ENCODE measurements around the gene SYTL1. TPM values are rescaled to one million over a fixed set of nuclear protein-coding genes. Genes with fewer than 3 reads are reported as not detected.

SYTL1 gene, protein sequence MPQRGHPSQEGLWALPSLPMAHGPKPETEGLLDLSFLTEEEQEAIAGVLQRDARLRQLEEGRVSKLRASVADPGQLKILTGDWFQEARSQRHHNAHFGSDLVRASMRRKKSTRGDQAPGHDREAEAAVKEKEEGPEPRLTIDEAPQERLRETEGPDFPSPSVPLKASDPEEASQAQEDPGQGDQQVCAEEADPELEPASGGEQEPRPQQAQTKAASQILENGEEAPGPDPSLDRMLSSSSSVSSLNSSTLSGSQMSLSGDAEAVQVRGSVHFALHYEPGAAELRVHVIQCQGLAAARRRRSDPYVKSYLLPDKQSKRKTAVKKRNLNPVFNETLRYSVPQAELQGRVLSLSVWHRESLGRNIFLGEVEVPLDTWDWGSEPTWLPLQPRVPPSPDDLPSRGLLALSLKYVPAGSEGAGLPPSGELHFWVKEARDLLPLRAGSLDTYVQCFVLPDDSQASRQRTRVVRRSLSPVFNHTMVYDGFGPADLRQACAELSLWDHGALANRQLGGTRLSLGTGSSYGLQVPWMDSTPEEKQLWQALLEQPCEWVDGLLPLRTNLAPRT
- total RNA-seq (10 to 100 TPM; 21.9 to 24.2 TPM), polyA plus RNA-seq (124 TPM)

GRCh38 chr1:27341525-27342252, at the start of gene SYTL1:
Gene SYTL1, plus strand, starts transcription at chr1:27342022. Its CDS starts 3,313 bp downstream, at chr1:27345335.
- Histone ChIP-seq H3K36me3 (ENCODE audit: insufficient read depth, low read length) (peaks cover 6% of the 10 kb centered on the region), H3K27ac (ENCODE audit: low read depth, low read length) (peak within 1 kb of the TSS; percentile 85), H3K4me3 (ENCODE audit: low read length) (peak within 1 kb of the TSS; percentile 100), H3K27me3 (ENCODE audit: insufficient read depth, low read length, poor library complexity, severe bottlenecking) (no peaks in the 10 kb centered on the region), H3K4me1 (ENCODE audit: insufficient read depth, low read length) (peaks cover 35% of the 10 kb centered on the region), H3K9me3 (ENCODE audit: low read length) (no peaks in the 10 kb centered on the region)
- H3K4me3 Mint-ChIP-seq = peak within 1 kb of the TSS; percentile 92 to 100 (median 96)
- CTCF ChIA-PET = interaction anchor here (0.6 to 9.4 kb wide), 11 partner anchors 9 to 267 kb away, joined by 3 to 115 read pairs (median 4); partner anchors contain the start of genes MAP3K6 and TMEM222
- peaks cover under 1 to 41% (median 4%) of the 10 kb centered on the region in 3 donors for H3K36me3 Mint-ChIP-seq
- H3K9me3 Mint-ChIP-seq = no peaks in the 10 kb centered on the region
- POLR2A ChIA-PET = interaction anchor here (0.5 to 3.8 kb wide), 5 partner anchors 10 to 384 kb away, joined by 3 to 25 read pairs (median 8); partner anchors contain the start of gene FAM76A
- DNase-seq = peak; percentile 55 to 80 (median 68)
- peaks cover 39 to 70% (median 54%) of the 10 kb centered on the region in 3 donors for H3K4me1 Mint-ChIP-seq
- H3K27me3 Mint-ChIP-seq = no peaks in the 10 kb centered on the region
- H3K27ac Mint-ChIP-seq = peak within 1 kb of the TSS; percentile 90 to 99 (median 96)

GRCh38 chr1:27292106-27292505, 49.7 kb upstream of the SYTL1 start:
- no peak overlapping the region for H3K4me3 ChIP-seq (ENCODE audit: low read length)
- CTCF ChIA-PET = interaction anchor here (1.1 to 13.0 kb wide), 2 partner anchors 9 to 95 kb away, joined by 3 to 205 read pairs; partner anchors contain the start of genes CD164L2 and GPR3
- no peak overlapping the region for H3K27ac Mint-ChIP-seq
- POLR2A ChIA-PET = no interaction called here
- H3K27me3 ChIP-seq (ENCODE audit: insufficient read depth, low read length, poor library complexity, severe bottlenecking) = no peaks in the 10 kb centered on the region
- H3K9me3 Mint-ChIP-seq = no peaks in the 10 kb centered on the region
- no peaks in the 10 kb centered on the region for H3K9me3 ChIP-seq (ENCODE audit: low read length)
- H3K36me3 ChIP-seq (ENCODE audit: insufficient read depth, low read length) = peaks cover 16% of the 10 kb centered on the region
- DNase-seq = no peak
- no peaks in the 10 kb centered on the region for H3K4me1 ChIP-seq (ENCODE audit: insufficient read depth, low read length)
- H3K4me3 Mint-ChIP-seq = no peak overlapping the region
- peaks cover 4 to 77% (median 14%) of the 10 kb centered on the region in 3 donors for H3K36me3 Mint-ChIP-seq
- no peaks in the 10 kb centered on the region for H3K27me3 Mint-ChIP-seq
- H3K4me1 Mint-ChIP-seq = peaks cover 0 to 4% (median 4%) of the 10 kb centered on the region in 3 donors
- no peak overlapping the region for H3K27ac ChIP-seq (ENCODE audit: low read depth, low read length)

- H3K4me3 Mint-ChIP-seq = no peak overlapping the region
- H3K36me3 ChIP-seq (ENCODE audit: insufficient read depth, low read length) = peaks cover 23% of the 10 kb centered on the region
- no peaks in the 10 kb centered on the region for H3K9me3 Mint-ChIP-seq
- ChIA-PET CTCF (interaction anchor here (0.8 to 13.6 kb wide), 7 partner anchors 8 to 313 kb away, joined by 3 to 283 read pairs (median 4); partner anchors contain the start of genes CD164L2 and GPR3), POLR2A (no interaction called here)
- H3K27ac ChIP-seq (ENCODE audit: low read depth, low read length) = no peak overlapping the region
- no peaks in the 10 kb centered on the region for H3K4me1 ChIP-seq (ENCODE audit: insufficient read depth, low read length)
- H3K4me3 ChIP-seq (ENCODE audit: low read length) = no peak overlapping the region
- no peak for DNase-seq
- no peaks in the 10 kb centered on the region for H3K9me3 ChIP-seq (ENCODE audit: low read length)
- H3K4me1 Mint-ChIP-seq = peaks cover 0 to 4% (median 4%) of the 10 kb centered on the region in 3 donors
- H3K36me3 Mint-ChIP-seq = peaks cover 4 to 84% (median 13%) of the 10 kb centered on the region in 3 donors
- H3K27me3 Mint-ChIP-seq = no peaks in the 10 kb centered on the region
- H3K27me3 ChIP-seq (ENCODE audit: insufficient read depth, low read length, poor library complexity, severe bottlenecking) = no peaks in the 10 kb centered on the region
- H3K27ac Mint-ChIP-seq = peak overlapping the region in 2 of 8 donors; percentile 2 to 9
These were observed 47.9 kb upstream of the SYTL1 start for GRCh38 chr1:27293915-27294314.

GRCh38 chr1:27296773-27297291, 45.0 kb upstream of the SYTL1 start:
- Histone ChIP-seq H3K36me3 (ENCODE audit: insufficient read depth, low read length) (peaks cover 22% of the 10 kb centered on the region), H3K9me3 (ENCODE audit: low read length) (no peaks in the 10 kb centered on the region), H3K27me3 (ENCODE audit: insufficient read depth, low read length, poor library complexity, severe bottlenecking) (no peaks in the 10 kb centered on the region), H3K27ac (ENCODE audit: low read depth, low read length) (no peak overlapping the region), H3K4me3 (ENCODE audit: low read length) (no peak overlapping the region), H3K4me1 (ENCODE audit: insufficient read depth, low read length) (no peaks in the 10 kb centered on the region)
- no peak overlapping the region for H3K27ac Mint-ChIP-seq
- CTCF ChIA-PET = interaction anchor here (0.6 to 13.6 kb wide), 40 partner anchors 8 to 373 kb away, joined by 3 to 283 read pairs (median 4); partner anchors contain the start of genes CD164L2 and GPR3
- peaks cover 0 to 6% (median 4%) of the 10 kb centered on the region in 3 donors for H3K4me1 Mint-ChIP-seq
- H3K27me3 Mint-ChIP-seq = no peaks in the 10 kb centered on the region
- no peaks in the 10 kb centered on the region for H3K9me3 Mint-ChIP-seq
- H3K36me3 Mint-ChIP-seq = peaks cover 4 to 87% (median 12%) of the 10 kb centered on the region in 3 donors
- peak; percentile 24 to 75 (median 60) for DNase-seq
- POLR2A ChIA-PET = no interaction called here
- no peak overlapping the region for H3K4me3 Mint-ChIP-seq

DNA sequence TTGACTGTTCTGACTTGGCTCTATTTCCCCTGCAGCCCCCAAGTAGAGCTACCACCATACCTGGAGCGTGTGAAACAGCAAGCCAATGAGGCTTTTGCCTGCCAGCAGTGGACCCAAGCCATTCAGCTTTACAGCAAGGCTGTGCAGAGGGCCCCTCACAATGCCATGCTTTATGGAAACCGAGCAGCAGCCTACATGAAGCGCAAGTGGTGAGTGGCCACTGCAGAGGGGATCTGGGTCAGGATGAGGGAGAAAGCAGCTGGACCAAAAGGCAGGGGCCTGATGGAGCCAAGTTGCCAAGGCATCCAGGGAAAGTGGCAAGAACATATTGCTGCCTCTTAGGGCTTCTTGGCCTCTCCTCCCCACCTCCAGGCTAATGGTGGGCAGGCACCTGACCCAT, 43.9 kb upstream of the SYTL1 start:
- no peak overlapping the region for H3K4me3 Mint-ChIP-seq
- CTCF ChIA-PET = interaction anchor here (0.6 to 13.6 kb wide), 14 partner anchors 10 to 365 kb away, joined by 3 to 283 read pairs (median 6); partner anchors contain the start of genes CD164L2 and GPR3
- H3K4me3 ChIP-seq (ENCODE audit: low read length) = no peak overlapping the region
- no peak overlapping the region for H3K27ac ChIP-seq (ENCODE audit: low read depth, low read length)
- no peaks in the 10 kb centered on the region for H3K9me3 ChIP-seq (ENCODE audit: low read length)
- peak overlapping the region in 1 of 8 donors; percentile 19 for H3K27ac Mint-ChIP-seq
- H3K9me3 Mint-ChIP-seq = no peaks in the 10 kb centered on the region
- no peaks in the 10 kb centered on the region for H3K4me1 ChIP-seq (ENCODE audit: insufficient read depth, low read length)
- no peak for DNase-seq
- H3K36me3 Mint-ChIP-seq = peaks cover 4 to 90% (median 15%) of the 10 kb centered on the region in 3 donors
- H3K27me3 ChIP-seq (ENCODE audit: insufficient read depth, low read length, poor library complexity, severe bottlenecking) = no peaks in the 10 kb centered on the region
- H3K4me1 Mint-ChIP-seq = peaks cover 0 to 6% (median 4%) of the 10 kb centered on the region in 3 donors
- POLR2A ChIA-PET = interaction anchor here (0.9 kb wide), 1 partner anchor 99 kb away, joined by 3 read pairs; no protein-coding TSS in a partner anchor
- H3K36me3 ChIP-seq (ENCODE audit: insufficient read depth, low read length) = peaks cover 22% of the 10 kb centered on the region
- no peaks in the 10 kb centered on the region for H3K27me3 Mint-ChIP-seq

- H3K9me3 Mint-ChIP-seq = no peaks in the 10 kb centered on the region
- ChIA-PET CTCF (interaction anchor here (0.9 to 13.6 kb wide), 14 partner anchors 9 to 364 kb away, joined by 3 to 283 read pairs (median 6); partner anchors contain the start of genes CD164L2 and GPR3), POLR2A (no interaction called here)
- no peak overlapping the region for H3K27ac Mint-ChIP-seq
- H3K9me3 ChIP-seq (ENCODE audit: low read length) = no peaks in the 10 kb centered on the region
- no peak overlapping the region for H3K4me3 Mint-ChIP-seq
- no peak overlapping the region for H3K27ac ChIP-seq (ENCODE audit: low read depth, low read length)
- no peak for DNase-seq
- H3K27me3 Mint-ChIP-seq = no peaks in the 10 kb centered on the region
- H3K4me1 ChIP-seq (ENCODE audit: insufficient read depth, low read length) = no peaks in the 10 kb centered on the region
- H3K36me3 Mint-ChIP-seq = peaks cover 1 to 93% (median 14%) of the 10 kb centered on the region in 3 donors
- H3K27me3 ChIP-seq (ENCODE audit: insufficient read depth, low read length, poor library complexity, severe bottlenecking) = no peaks in the 10 kb centered on the region
- H3K4me1 Mint-ChIP-seq = peaks cover 0 to 6% (median 4%) of the 10 kb centered on the region in 3 donors
- H3K36me3 ChIP-seq (ENCODE audit: insufficient read depth, low read length) = peaks cover 22% of the 10 kb centered on the region
- H3K4me3 ChIP-seq (ENCODE audit: low read length) = no peak overlapping the region
These were observed 43.0 kb upstream of the SYTL1 start for GRCh38 chr1:27298632-27299384.
